Measurements from ENCODE around the gene ACCSL.
A peak's percentile ranks its signal among the peaks of the same experiment; 100 is the strongest.

The ACCSL gene

GRCh38 chr11:44065161-44065661, 17.4 kb downstream of the ACCSL start:
- FAIRE-seq = no peak

GRCh38 chr11:44065841-44066731, 18.3 kb downstream of the ACCSL start, which contains the start of gene ACCS:
TSS of gene ACCS (plus strand) at chr11:44066270. CDS start at chr11:44067628, 1,358 bp downstream.
- no peak for FAIRE-seq

GRCh38 chr11:44066732-44067141, 19.0 kb downstream of the ACCSL start:
- FAIRE-seq = no peak

- no peak for FAIRE-seq
These were observed 19.5 kb downstream of the ACCSL start for GRCh38 chr11:44067266-44067665.

- no peak for FAIRE-seq
These were observed 20.4 kb downstream of the ACCSL start for GRCh38 chr11:44068180-44068579.

GRCh38 chr11:44071157-44071556, 23.4 kb downstream of the ACCSL start:
- no peak for FAIRE-seq

GRCh38 chr11:44072757-44073658, 25.2 kb downstream of the ACCSL start:
- FAIRE-seq = no peak

- FAIRE-seq = no peak
These were observed 31.0 kb downstream of the ACCSL start for GRCh38 chr11:44078794-44079193.

- FAIRE-seq = no peak
These were observed 31.6 kb downstream of the ACCSL start for GRCh38 chr11:44079376-44079775.

GRCh38 chr11:44080951-44081350, 33.2 kb downstream of the ACCSL start:
- no peak for FAIRE-seq

- no peak for FAIRE-seq
These were observed 34.9 kb downstream of the ACCSL start for GRCh38 chr11:44082645-44083044.

- no peak for FAIRE-seq
These were observed 35.7 kb downstream of the ACCSL start for GRCh38 chr11:44083433-44083832.

GRCh38 chr11:44083906-44084305, 36.1 kb downstream of the ACCSL start:
- no peak for FAIRE-seq

- no peak for FAIRE-seq
These were observed 37.5 kb downstream of the ACCSL start for GRCh38 chr11:44085330-44085729.

- FAIRE-seq = no peak
These were observed 40.6 kb downstream of the ACCSL start for GRCh38 chr11:44088377-44088776.

- no peak for FAIRE-seq
These were observed 41.1 kb downstream of the ACCSL start for GRCh38 chr11:44088871-44089270.

- no peak for FAIRE-seq
These were observed 42.8 kb downstream of the ACCSL start for GRCh38 chr11:44090539-44090938.

GRCh38 chr11:44094260-44094868, 46.6 kb downstream of the ACCSL start:
- peak; percentile 54 for FAIRE-seq

GRCh38 chr11:44095506-44096359, 48.0 kb downstream of the ACCSL start, which contains the start of gene EXT2:
TSS of gene EXT2 (plus strand) at chr11:44095678. CDS start at chr11:44107713, 12,035 bp downstream.
- FAIRE-seq = no peak

GRCh38 chr11:44096360-44097185, 48.8 kb downstream of the ACCSL start:
- FAIRE-seq = no peak

- FAIRE-seq = no peak
These were observed 50.0 kb downstream of the ACCSL start for GRCh38 chr11:44097821-44098220.
